Endodermal cell (in vitro differentiated cells): Measurements from ENCODE around the gene ABHD17B. TPM values are rescaled to one million over a fixed set of nuclear protein-coding genes. Genes with fewer than 3 reads are reported as not detected.

ENCODE experiments used
- DNase-seq: peaks from one replicate; pipeline ENCODE4 v3.0.0-alpha.2; 2017
- H3K27ac ChIP-seq: 2 replicates; pipeline ENCODE4 v1.5.1; 2013; ENCODE audit warnings: mild to moderate bottlenecking, low read depth, low read length, moderate library complexity
- H3K27me3 ChIP-seq: 2 replicates; pipeline ENCODE4 v1.6.1; 2013; ENCODE audit warnings: mild to moderate bottlenecking, low read length, moderate library complexity; ENCODE audit not compliant: insufficient read depth, control insufficient read depth, poor library complexity, severe bottlenecking
- H3K36me3 ChIP-seq: 2 replicates; pipeline ENCODE4 v1.7.0; 2013; ENCODE audit warnings: mild to moderate bottlenecking, low read length, moderate library complexity; ENCODE audit not compliant: control insufficient read depth, insufficient read depth
- H3K4me1 ChIP-seq: one replicate; pipeline ENCODE4 v1.7.0; 2013; ENCODE audit warnings: low read length; ENCODE audit not compliant: control insufficient read depth, insufficient read depth
- H3K4me3 ChIP-seq: 2 replicates; pipeline ENCODE4 v1.5.1; 2013; ENCODE audit warnings: mild to moderate bottlenecking, low read length, moderate library complexity
- H3K9ac ChIP-seq: 2 replicates; pipeline ENCODE4 v1.6.1; 2013; ENCODE audit warnings: mild to moderate bottlenecking, low read length, moderate library complexity; ENCODE audit not compliant: poor library complexity, severe bottlenecking; ENCODE audit errors: extremely low read depth
- H3K9me3 ChIP-seq: 2 replicates; pipeline ENCODE4 v1.6.1; 2013; ENCODE audit warnings: mild to moderate bottlenecking, low read length, moderate library complexity; ENCODE audit not compliant: control insufficient read depth
- H3K27ac Mint-ChIP-seq: 2 replicates; pipeline ENCODE4 v1.8.0; 2020; ENCODE audit warnings: mixed read lengths
- H3K27me3 Mint-ChIP-seq: 2 replicates; pipeline ENCODE4 v1.8.0; 2021; ENCODE audit warnings: mild to moderate bottlenecking, mixed read lengths; ENCODE audit not compliant: insufficient read depth
- H3K36me3 Mint-ChIP-seq: 2 replicates; pipeline ENCODE4 v1.8.0; 2020; ENCODE audit warnings: low read depth, mixed read lengths
- H3K4me1 Mint-ChIP-seq: 2 replicates; pipeline ENCODE4 v1.8.0; 2020; ENCODE audit warnings: mixed read lengths
- H3K4me3 Mint-ChIP-seq: 2 replicates; pipeline ENCODE4 v1.8.0; 2020; ENCODE audit warnings: mild to moderate bottlenecking, moderate library complexity, mixed read lengths
- H3K9me3 Mint-ChIP-seq: 2 replicates; pipeline ENCODE4 v1.8.0; 2020; ENCODE audit warnings: mild to moderate bottlenecking, mixed read lengths
- WGBS, 2 experiments: methylation state at CpG; one replicate each; pipeline versions ENCODE4 v1.1.5 to v1.1.7; 2013; ENCODE audit warnings: missing lambda C conversion rate in 2 of 2, mixed read lengths in 1 of 2; ENCODE audit not compliant: insufficient coverage in 1 of 2, insufficient read length in 1 of 2; 5-methylcytosine and 5-hydroxymethylcytosine counted together
- total RNA-seq, 2 donors: library from RNA; stranded (reverse); fragmentation: NEBNext Ultra II Directional in 1 of 2; extraction: Animal tissue kit (Norgen Biotek cat#: 25700) in 1 of 2; gene quantifications; 2 replicates in 1 of 2; 3 replicates in 1 of 2; pipeline ENCODE4 v1.2.1, GENCODE V29; 2021
- TF ChIP-seq, protein P1 (sequence below): fragments of 200-600 bp; sonication (generic); conservative IDR thresholded peaks from 2 replicates; pipeline ENCODE4 v1.5.0; 2021; ENCODE audit warnings: antibody characterized with exemption, mild to moderate bottlenecking

ABHD17B gene
- total RNA-seq, 2 donors from 2014 or later: 32.3 to 44.9 TPM

DNA sequence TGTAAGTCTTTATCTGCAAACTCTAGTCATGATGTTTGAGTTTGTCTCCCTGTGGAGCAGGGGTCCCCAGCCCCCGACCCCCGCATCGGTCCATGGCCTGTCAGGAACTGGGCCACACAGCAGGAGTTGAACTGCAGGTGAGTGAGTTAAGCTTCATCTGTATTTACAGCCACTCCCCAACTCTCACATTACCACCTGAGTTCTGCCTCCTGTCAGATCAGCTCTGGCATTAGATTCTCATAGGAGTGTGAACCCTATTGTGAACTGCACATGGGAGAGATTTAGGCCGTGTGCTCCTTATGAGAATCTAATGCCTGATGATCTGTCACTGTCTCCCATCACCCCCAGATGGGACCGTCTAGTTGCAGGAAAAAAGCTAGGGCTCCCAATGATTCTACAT lies 7.4 kb upstream of the ABHD17B start:
- H3K27me3 Mint-ChIP-seq: no peaks in the 10 kb centered on the region
- H3K4me1 Mint-ChIP-seq: peaks cover 9% of the 10 kb centered on the region
- no peak overlapping the region for H3K4me3 ChIP-seq
- peaks cover 50% of the 10 kb centered on the region for H3K9me3 Mint-ChIP-seq
- no peak overlapping the region for H3K4me3 Mint-ChIP-seq
- TF ChIP-seq, protein P1, sequence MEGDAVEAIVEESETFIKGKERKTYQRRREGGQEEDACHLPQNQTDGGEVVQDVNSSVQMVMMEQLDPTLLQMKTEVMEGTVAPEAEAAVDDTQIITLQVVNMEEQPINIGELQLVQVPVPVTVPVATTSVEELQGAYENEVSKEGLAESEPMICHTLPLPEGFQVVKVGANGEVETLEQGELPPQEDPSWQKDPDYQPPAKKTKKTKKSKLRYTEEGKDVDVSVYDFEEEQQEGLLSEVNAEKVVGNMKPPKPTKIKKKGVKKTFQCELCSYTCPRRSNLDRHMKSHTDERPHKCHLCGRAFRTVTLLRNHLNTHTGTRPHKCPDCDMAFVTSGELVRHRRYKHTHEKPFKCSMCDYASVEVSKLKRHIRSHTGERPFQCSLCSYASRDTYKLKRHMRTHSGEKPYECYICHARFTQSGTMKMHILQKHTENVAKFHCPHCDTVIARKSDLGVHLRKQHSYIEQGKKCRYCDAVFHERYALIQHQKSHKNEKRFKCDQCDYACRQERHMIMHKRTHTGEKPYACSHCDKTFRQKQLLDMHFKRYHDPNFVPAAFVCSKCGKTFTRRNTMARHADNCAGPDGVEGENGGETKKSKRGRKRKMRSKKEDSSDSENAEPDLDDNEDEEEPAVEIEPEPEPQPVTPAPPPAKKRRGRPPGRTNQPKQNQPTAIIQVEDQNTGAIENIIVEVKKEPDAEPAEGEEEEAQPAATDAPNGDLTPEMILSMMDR: no peak
- H3K27ac Mint-ChIP-seq: no peak overlapping the region
- no peak overlapping the region for H3K27ac ChIP-seq
- H3K27me3 ChIP-seq: no peaks in the 10 kb centered on the region
- no peak for DNase-seq
- H3K9ac ChIP-seq: no peak overlapping the region
- peaks cover 33% of the 10 kb centered on the region for H3K9me3 ChIP-seq
- peaks cover 30% of the 10 kb centered on the region for H3K36me3 ChIP-seq
- WGBS, 2 experiments: 91 to 100% methylated on average over 1 to 4 of the region's 5 CpGs
- peaks cover 60% of the 10 kb centered on the region for H3K36me3 Mint-ChIP-seq
- no peaks in the 10 kb centered on the region for H3K4me1 ChIP-seq

DNA sequence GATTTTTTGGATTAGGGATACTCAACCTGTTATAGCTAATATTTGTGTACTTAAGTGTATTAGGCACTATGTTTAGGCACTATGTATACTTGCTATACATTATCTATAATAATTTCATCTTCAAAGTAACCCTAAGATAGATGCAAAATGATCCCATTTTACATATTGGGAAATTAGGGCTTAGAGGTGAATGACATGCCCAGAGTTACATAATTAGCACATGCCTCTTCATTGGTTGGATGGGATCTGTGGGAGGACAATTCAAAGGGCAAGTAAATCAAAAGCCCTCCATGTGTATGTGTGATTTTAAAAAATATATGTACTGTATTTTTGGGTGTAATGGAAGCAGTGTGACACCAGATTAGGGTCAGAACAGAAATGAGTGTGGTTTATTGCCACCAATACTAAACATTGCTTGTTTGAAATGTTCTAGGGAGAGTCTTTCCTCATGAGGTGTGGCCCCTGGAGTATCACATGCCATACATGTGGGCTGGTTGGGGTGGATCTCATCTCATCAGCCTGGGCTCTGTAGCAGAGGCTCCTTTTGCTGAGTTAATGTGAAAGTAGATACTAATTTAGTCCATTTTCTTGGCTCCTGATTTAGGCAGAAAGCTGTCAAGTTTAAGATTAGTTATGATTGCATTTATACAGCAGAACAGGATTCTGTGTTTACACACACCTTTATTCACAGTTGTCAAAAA lies 6.0 kb upstream of the ABHD17B start:
- Histone ChIP-seq H3K27ac (no peak overlapping the region), H3K9me3 (peaks cover 25% of the 10 kb centered on the region), H3K36me3 (peaks cover 30% of the 10 kb centered on the region), H3K4me3 (no peak overlapping the region), H3K4me1 (no peaks in the 10 kb centered on the region), H3K27me3 (no peaks in the 10 kb centered on the region), H3K9ac (no peak overlapping the region)
- Mint-ChIP-seq H3K9me3 (peaks cover 43% of the 10 kb centered on the region), H3K27me3 (no peaks in the 10 kb centered on the region), H3K36me3 (peaks cover 46% of the 10 kb centered on the region), H3K27ac (no peak overlapping the region), H3K4me3 (no peak overlapping the region), H3K4me1 (peaks cover 15% of the 10 kb centered on the region)
- no peak for DNase-seq
- TF ChIP-seq, protein P1: no peak

DNA sequence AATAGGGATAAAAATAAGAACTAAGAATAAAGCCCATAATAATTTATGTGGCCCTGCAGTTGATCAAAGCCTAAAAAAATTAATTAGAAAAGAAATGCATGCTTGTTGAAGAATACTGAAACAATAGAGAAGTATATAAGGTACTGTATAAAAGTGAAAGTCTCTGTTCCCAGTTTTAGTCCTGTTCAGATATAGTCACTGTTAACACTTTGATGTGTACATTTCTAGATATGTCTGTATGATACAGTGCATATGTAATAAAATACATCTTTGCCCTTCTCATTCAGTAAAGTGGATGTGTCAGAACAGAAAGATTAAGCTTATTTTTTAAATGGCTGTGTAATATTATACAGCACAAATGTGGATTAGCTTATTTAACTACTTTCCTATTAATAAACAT lies 4.5 kb upstream of the ABHD17B start:
- no peak overlapping the region for H3K27ac Mint-ChIP-seq
- no peak overlapping the region for H3K4me3 Mint-ChIP-seq
- no peak for DNase-seq

More for the DNA sequence above, 4.5 kb upstream of the ABHD17B start:
- H3K27ac ChIP-seq: no peak overlapping the region
- peaks cover 24% of the 10 kb centered on the region for H3K9me3 ChIP-seq
- TF ChIP-seq, protein P1: no peak
- H3K4me1 ChIP-seq: no peaks in the 10 kb centered on the region
- H3K27me3 Mint-ChIP-seq: no peaks in the 10 kb centered on the region
- peaks cover 32% of the 10 kb centered on the region for H3K9me3 Mint-ChIP-seq
- no peak overlapping the region for H3K9ac ChIP-seq
- H3K27me3 ChIP-seq: no peaks in the 10 kb centered on the region
- no peak overlapping the region for H3K4me3 ChIP-seq
- H3K36me3 ChIP-seq: peaks cover 29% of the 10 kb centered on the region
- peaks cover 13% of the 10 kb centered on the region for H3K4me1 Mint-ChIP-seq
- H3K36me3 Mint-ChIP-seq: peaks cover 34% of the 10 kb centered on the region
